Measurements from ENCODE around the gene DENND1A.

The DENND1A gene

GRCh38 chr9:123928533-123929176, 1.3 kb downstream of the DENND1A start:
- in situ Hi-C loops (cut with MboI; ENCODE audit: low sequenced_read_pairs, unreplicated experiment), result no loop called here
- no peak for TF ChIP-seq CTCF (IDR thresholded peaks at IDR 0.05; ENCODE audit: borderline replicate concordance, control extremely low read depth, extremely low read depth, insufficient read depth, missing control alignments)
- no peak for DNase-seq (ENCODE audit: low spot score)

GRCh38 chr9:123927625-123928532, 2.0 kb downstream of the DENND1A start:
- DNase-seq (ENCODE audit: low spot score), result no peak

GRCh38 chr9:123926941-123927340, 3.0 kb downstream of the DENND1A start:
- DNase-seq (ENCODE audit: low spot score), result no peak
- no peak for TF ChIP-seq CTCF (IDR thresholded peaks at IDR 0.05; ENCODE audit: borderline replicate concordance, control extremely low read depth, extremely low read depth, insufficient read depth, missing control alignments)
- in situ Hi-C loops (cut with MboI; ENCODE audit: low sequenced_read_pairs, unreplicated experiment), result no loop called here

More at GRCh38 chr9:123927625-123928532, 2.0 kb downstream of the DENND1A start:
- no peak for TF ChIP-seq CTCF (IDR thresholded peaks at IDR 0.05; ENCODE audit: borderline replicate concordance, control extremely low read depth, extremely low read depth, insufficient read depth, missing control alignments)
- in situ Hi-C loops (cut with MboI; ENCODE audit: low sequenced_read_pairs, unreplicated experiment), result no loop called here

- in situ Hi-C loops (cut with MboI; ENCODE audit: low sequenced_read_pairs, unreplicated experiment), result no loop called here
- DNase-seq (ENCODE audit: low spot score), result no peak
- no peak for TF ChIP-seq CTCF (IDR thresholded peaks at IDR 0.05; ENCODE audit: borderline replicate concordance, control extremely low read depth, extremely low read depth, insufficient read depth, missing control alignments)
Measured at GRCh38 chr9:123925819-123926218, 4.1 kb downstream of the DENND1A start.

GRCh38 chr9:123925161-123925560, 4.8 kb downstream of the DENND1A start:
- in situ Hi-C loops (cut with MboI; ENCODE audit: low sequenced_read_pairs, unreplicated experiment), result no loop called here
- no peak for TF ChIP-seq CTCF (IDR thresholded peaks at IDR 0.05; ENCODE audit: borderline replicate concordance, control extremely low read depth, extremely low read depth, insufficient read depth, missing control alignments)
- DNase-seq (ENCODE audit: low spot score), result no peak

- in situ Hi-C loops (cut with MboI; ENCODE audit: low sequenced_read_pairs, unreplicated experiment), result no loop called here
- no peak for TF ChIP-seq CTCF (IDR thresholded peaks at IDR 0.05; ENCODE audit: borderline replicate concordance, control extremely low read depth, extremely low read depth, insufficient read depth, missing control alignments)
- no peak for DNase-seq (ENCODE audit: low spot score)
Measured at GRCh38 chr9:123924727-123925126, 5.2 kb downstream of the DENND1A start.
